ENCODE measurements around the gene MFAP3L.
"Not testable (repeated sequence)": the region's sequence is repeated elsewhere in the genome, so short reads cannot be mapped to it uniquely, and the experiment has no call there.

GRCh38 chr4:170046156-170046555 lies 20.0 kb upstream of the MFAP3L start:
- TF ChIP-seq, protein P1, sequence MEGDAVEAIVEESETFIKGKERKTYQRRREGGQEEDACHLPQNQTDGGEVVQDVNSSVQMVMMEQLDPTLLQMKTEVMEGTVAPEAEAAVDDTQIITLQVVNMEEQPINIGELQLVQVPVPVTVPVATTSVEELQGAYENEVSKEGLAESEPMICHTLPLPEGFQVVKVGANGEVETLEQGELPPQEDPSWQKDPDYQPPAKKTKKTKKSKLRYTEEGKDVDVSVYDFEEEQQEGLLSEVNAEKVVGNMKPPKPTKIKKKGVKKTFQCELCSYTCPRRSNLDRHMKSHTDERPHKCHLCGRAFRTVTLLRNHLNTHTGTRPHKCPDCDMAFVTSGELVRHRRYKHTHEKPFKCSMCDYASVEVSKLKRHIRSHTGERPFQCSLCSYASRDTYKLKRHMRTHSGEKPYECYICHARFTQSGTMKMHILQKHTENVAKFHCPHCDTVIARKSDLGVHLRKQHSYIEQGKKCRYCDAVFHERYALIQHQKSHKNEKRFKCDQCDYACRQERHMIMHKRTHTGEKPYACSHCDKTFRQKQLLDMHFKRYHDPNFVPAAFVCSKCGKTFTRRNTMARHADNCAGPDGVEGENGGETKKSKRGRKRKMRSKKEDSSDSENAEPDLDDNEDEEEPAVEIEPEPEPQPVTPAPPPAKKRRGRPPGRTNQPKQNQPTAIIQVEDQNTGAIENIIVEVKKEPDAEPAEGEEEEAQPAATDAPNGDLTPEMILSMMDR (conservative IDR thresholded peaks at IDR 0.05) = not testable (repeated sequence)
- not testable (repeated sequence) for TF ChIP-seq EZH2 (IDR thresholded peaks at IDR 0.05; ENCODE audit: low read depth)
